GM12878 (cell line): Measurements from ENCODE around the gene SOX2. TPM values are rescaled to one million over a fixed set of nuclear protein-coding genes. Genes with fewer than 3 reads are reported as not detected.

Experiments
- ATAC-seq: fragments of 200-7000 bp; cut with Tn5 transposase; 3 replicates; pipeline ENCODE4 v1.9.1; 2020; ENCODE audit warnings: mild to moderate bottlenecking, moderate library complexity
- BruUV-seq: library from RNA; stranded (reverse); fragments of 400-500 nt; replicated peaks from 2 replicates; lab custom pipeline; 2021; lab: Mats Ljungman, UMichigan
- CTCF ChIA-PET: fragments of 300-600 bp; sonication (Branson Sonifier 250); formaldehyde crosslinking; extraction: SDS; loops from one replicate; lab custom pipeline; 2021; ENCODE audit warnings: inconsistent platforms; lab: Yijun Ruan, JAX
- POLR2A ChIA-PET: fragments of 350-600 bp; formaldehyde crosslinking; extraction: SDS; loops from one replicate; lab custom pipeline; 2021; ENCODE audit warnings: inconsistent platforms; lab: Charles Lee
- RAD21 ChIA-PET: fragments of 300-600 bp; sonication (Branson Sonifier 250); formaldehyde crosslinking; loops from one replicate; lab custom pipeline; 2023; ENCODE audit warnings: antibody characterized with exemption; ENCODE audit not compliant: unreplicated experiment; lab: Charles Lee
- SMC1A ChIA-PET: fragments of 300-600 bp; sonication (Branson Sonifier 250); formaldehyde crosslinking; loops from one replicate; lab custom pipeline; 2023; ENCODE audit not compliant: unreplicated experiment, uncharacterized antibody; lab: Charles Lee
- DNase-seq: peaks from one replicate; pipeline ENCODE4 v3.0.0-alpha.2; 2011; ENCODE audit warnings: low read depth, low spot score
- FAIRE-seq: peaks from 3 replicates; lab custom pipeline; 2011; peaks lifted over from hg19 to GRCh38; lab: Jason Lieb, UNC
- H2AFZ ChIP-seq: 2 replicates; pipeline ENCODE4 v1.6.0; 2011; ENCODE audit warnings: low read depth, low read length, control low read depth; ENCODE audit not compliant: control insufficient read depth
- H3K27ac ChIP-seq: 2 replicates; pipeline ENCODE4 v1.5.1; 2011; ENCODE audit warnings: control low read depth; ENCODE audit not compliant: control insufficient read depth, insufficient read depth
- H3K27me3 ChIP-seq, 2 experiments: replicated peaks in 1 of 2; 2 replicates each; pipeline versions ENCODE4 v1.6.0 to v1.6.1; 2011; ENCODE audit warnings: low read length in 1 of 2; ENCODE audit not compliant: control insufficient read depth in 2 of 2, insufficient read depth in 2 of 2
- H3K36me3 ChIP-seq, 2 experiments: 2 replicates each; pipeline ENCODE4 v1.5.1; 2011; ENCODE audit warnings: low read length in 1 of 2; ENCODE audit not compliant: control insufficient read depth in 2 of 2, insufficient read depth in 2 of 2
- H3K4me1 ChIP-seq: 2 replicates; pipeline ENCODE4 v1.6.1; 2011; ENCODE audit warnings: mild to moderate bottlenecking, low read length, moderate library complexity, mixed read lengths; ENCODE audit not compliant: control insufficient read depth, insufficient read depth
- H3K4me2 ChIP-seq: 2 replicates; pipeline ENCODE4 v1.6.0; 2011; ENCODE audit warnings: control low read depth; ENCODE audit not compliant: control insufficient read depth, insufficient read depth
- H3K4me3 ChIP-seq: fragments of 200-600 bp; sonication (generic); 2 replicates; pipeline ENCODE4 v1.5.1; 2016
- H3K79me2 ChIP-seq: 2 replicates; pipeline ENCODE4 v1.6.0; 2011; ENCODE audit warnings: low read length; ENCODE audit not compliant: control insufficient read depth, insufficient read depth
- H3K9ac ChIP-seq: 2 replicates; pipeline ENCODE4 v1.8.0; 2011; ENCODE audit warnings: low read length, control low read depth, mixed read lengths; ENCODE audit not compliant: control insufficient read depth, insufficient read depth
- H3K9me3 ChIP-seq: replicated peaks from 3 replicates; pipeline ENCODE4 v1.5.1; 2011; ENCODE audit warnings: mild to moderate bottlenecking, low read length; ENCODE audit not compliant: control insufficient read depth, insufficient read depth
- H4K20me1 ChIP-seq: 2 replicates; pipeline ENCODE4 v1.6.0; 2011; ENCODE audit not compliant: control insufficient read depth, insufficient read depth
- KLF5 ChIP-seq: fragments of 450-650 bp; IDR thresholded peaks from 2 replicates; pipeline ENCODE4 v1.6.1; 2014; ENCODE audit warnings: mild to moderate bottlenecking; ENCODE audit not compliant: partially characterized antibody
- NRF1 ChIP-seq: conservative IDR thresholded peaks from 2 replicates; pipeline ENCODE4 v1.6.1; 2011; ENCODE audit warnings: mild to moderate bottlenecking, low read depth, low read length, improper control_type of control experiment
- SREBF2 ChIP-seq: IDR thresholded peaks from 2 replicates; pipeline ENCODE4 v1.6.1; 2012; ENCODE audit warnings: mild to moderate bottlenecking, low read length
- ZNF24 ChIP-seq: fragments of 450-650 bp; IDR thresholded peaks from 2 replicates; pipeline ENCODE4 v1.6.1; 2017; ENCODE audit warnings: antibody characterized with exemption, mild to moderate bottlenecking
- ZNF384 ChIP-seq: IDR thresholded peaks from 2 replicates; pipeline ENCODE4 v1.6.1; 2012; ENCODE audit warnings: low read depth, mild to moderate bottlenecking, low read length, improper control_type of control experiment, borderline replicate concordance
- ZZZ3 ChIP-seq: IDR thresholded peaks from 2 replicates; pipeline ENCODE4 v1.6.1; 2011; ENCODE audit warnings: low read depth; ENCODE audit not compliant: control insufficient read depth, insufficient read length
- WGBS: methylation state at CpG from one replicate; pipeline ENCODE4 v1.1.6; 2016; ENCODE audit warnings: low lambda C conversion rate; ENCODE audit not compliant: insufficient replicate concordance, insufficient coverage; ENCODE audit errors: missing lambda C conversion rate; 5-methylcytosine and 5-hydroxymethylcytosine counted together
- in situ Hi-C: fragments of 300-500 bp; cut with MboI; formaldehyde crosslinking; loops from 9 replicates; pipeline ENCODE4 v1.14.3; 2018; ENCODE audit warnings: mixed read lengths
- intact Hi-C: fragments of 100-400 bp; cut with micrococcal nuclease; formaldehyde crosslinking; loops from one replicate; pipeline ENCODE4 v1.14.2; 2022; ENCODE audit not compliant: unreplicated experiment
- polyA plus RNA-seq, 11 experiments: library from polyadenylated mRNA; depleted of rRNA in 4 of 11; unstranded in 6 of 11; stranded (reverse) in 5 of 11; fragments of >200 nt; fragmentation: Nextera tagmentation in 4 of 11; fragmentation: Illumina TruSeq in 1 of 11; extraction: Ambion mirVana in 4 of 11; extraction: Trizol in 1 of 11; gene quantifications; 1 replicate in 1 of 11; 2 replicates in 10 of 11; pipeline versions ENCODE4 v1.2.1 to v1.2.3, GENCODE V29; 2011 to 2016; ENCODE audit warnings: inconsistent platforms in 2 of 11, missing spikeins in 2 of 11, low read depth in 1 of 11
- total RNA-seq, 4 experiments: library from RNA; depleted of rRNA in 3 of 4; stranded (reverse); fragments of >200 nt in 3 of 4; fragmentation: Illumina TruSeq in 1 of 4; extraction: Trizol in 1 of 4; gene quantifications; 2 replicates each; pipeline versions ENCODE4 v1.2.1 to v1.2.3, GENCODE V29; 2013 to 2021
- TF ChIP-seq, protein P1 (sequence below): fragments of 450-650 bp; IDR thresholded peaks from 2 replicates; pipeline ENCODE4 v1.6.1; 2017; ENCODE audit warnings: mild to moderate bottlenecking, low read depth, inconsistent platforms; ENCODE audit not compliant: poor library complexity, severe bottlenecking
- TF ChIP-seq, protein P2 (sequence below): fragments of 450-650 bp; formaldehyde crosslinking; IDR thresholded peaks from 2 replicates; pipeline ENCODE4 v1.4.0; 2020; ENCODE audit warnings: mild to moderate bottlenecking, moderate library complexity
- TF ChIP-seq, protein P3 (sequence below): fragments of 450-650 bp; IDR thresholded peaks from 2 replicates; pipeline ENCODE4 v1.6.1; 2017; ENCODE audit warnings: mild to moderate bottlenecking, moderate library complexity
- TF ChIP-seq, protein P4 (sequence below): fragments of 450-650 bp; formaldehyde crosslinking; IDR thresholded peaks from 2 replicates; pipeline ENCODE4 v1.5.0; 2022; ENCODE audit warnings: mild to moderate bottlenecking, missing genetic modification characterization

The SOX2 gene
- total and polyA plus RNA-seq, 10 of the 15 experiments (the other 5 are each of a cell fraction or from before 2014, with no cell fraction given), result 0.06 to 0.10 (median 0.07) TPM; not detected in 6

DNA sequence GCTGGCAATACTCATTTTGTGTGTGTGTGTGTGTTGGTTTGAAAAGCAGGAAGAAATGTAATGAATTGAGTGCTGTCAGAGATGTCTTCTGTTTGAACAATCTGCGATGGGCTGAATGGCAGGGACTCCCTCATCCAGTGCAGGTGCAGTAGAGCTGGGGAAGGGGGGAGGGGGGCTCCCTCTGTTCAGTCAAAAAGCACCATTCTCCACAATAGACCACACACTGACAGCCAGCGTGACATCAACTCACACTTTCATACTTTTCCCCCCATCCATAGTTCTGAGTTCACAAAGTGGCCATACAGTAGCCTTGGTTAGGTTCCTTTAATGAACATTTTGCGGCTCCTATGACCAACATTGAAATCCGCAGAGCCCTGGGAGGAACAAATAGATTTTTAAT, 10.4 kb downstream of the SOX2 start:
- no peak overlapping the region for H3K4me3 ChIP-seq
- FAIRE-seq (no peak), DNase-seq (no peak), ATAC-seq (no peak)
- in situ Hi-C loops (no loop called here), intact Hi-C loops (no loop called here)
- 0% methylated on average over 4 of the region's 4 CpGs for WGBS
- no TSS peak for BruUV-seq
- ChIA-PET CTCF (interaction anchor here (1.4 kb wide), 1 partner anchor 20 kb away, joined by 5 read pairs; no protein-coding TSS in a partner anchor), SMC1A (interaction anchor here (0.6 kb wide), 1 partner anchor 211 kb away, joined by 4 read pairs; no protein-coding TSS in a partner anchor), POLR2A (interaction anchor here (0.6 kb wide), 1 partner anchor 26 kb away, joined by 3 read pairs; no protein-coding TSS in a partner anchor), RAD21 (no interaction called here)
- no peaks in the 10 kb centered on the region; the same call in 2 of the 3 replicates for H3K9me3 ChIP-seq
- H2AFZ ChIP-seq, result no peak overlapping the region
- no peak overlapping the region for H3K9ac ChIP-seq
- no peaks in the 10 kb centered on the region; the same call in 1 of the 2 replicates for H4K20me1 ChIP-seq
- no peak overlapping the region for H3K27ac ChIP-seq
- no peaks in the 10 kb centered on the region for H3K4me1 ChIP-seq
- no peaks in the 10 kb centered on the region for H3K79me2 ChIP-seq
- no peak overlapping the region for H3K4me2 ChIP-seq
- no peaks in the 10 kb centered on the region for H3K36me3 ChIP-seq
- peaks cover 9 to 32% of the 10 kb centered on the region in 2 experiments for H3K27me3 ChIP-seq
- TF ChIP-seq, protein P1, sequence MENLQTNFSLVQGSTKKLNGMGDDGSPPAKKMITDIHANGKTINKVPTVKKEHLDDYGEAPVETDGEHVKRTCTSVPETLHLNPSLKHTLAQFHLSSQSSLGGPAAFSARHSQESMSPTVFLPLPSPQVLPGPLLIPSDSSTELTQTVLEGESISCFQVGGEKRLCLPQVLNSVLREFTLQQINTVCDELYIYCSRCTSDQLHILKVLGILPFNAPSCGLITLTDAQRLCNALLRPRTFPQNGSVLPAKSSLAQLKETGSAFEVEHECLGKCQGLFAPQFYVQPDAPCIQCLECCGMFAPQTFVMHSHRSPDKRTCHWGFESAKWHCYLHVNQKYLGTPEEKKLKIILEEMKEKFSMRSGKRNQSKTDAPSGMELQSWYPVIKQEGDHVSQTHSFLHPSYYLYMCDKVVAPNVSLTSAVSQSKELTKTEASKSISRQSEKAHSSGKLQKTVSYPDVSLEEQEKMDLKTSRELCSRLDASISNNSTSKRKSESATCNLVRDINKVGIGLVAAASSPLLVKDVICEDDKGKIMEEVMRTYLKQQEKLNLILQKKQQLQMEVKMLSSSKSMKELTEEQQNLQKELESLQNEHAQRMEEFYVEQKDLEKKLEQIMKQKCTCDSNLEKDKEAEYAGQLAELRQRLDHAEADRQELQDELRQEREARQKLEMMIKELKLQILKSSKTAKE, result no peak
- TF ChIP-seq KLF5 (no peak), SREBF2 (no peak), ZZZ3 (no peak), ZNF24 (no peak), ZNF384 (no peak), NRF1 (no peak)
- TF ChIP-seq, protein P2, sequence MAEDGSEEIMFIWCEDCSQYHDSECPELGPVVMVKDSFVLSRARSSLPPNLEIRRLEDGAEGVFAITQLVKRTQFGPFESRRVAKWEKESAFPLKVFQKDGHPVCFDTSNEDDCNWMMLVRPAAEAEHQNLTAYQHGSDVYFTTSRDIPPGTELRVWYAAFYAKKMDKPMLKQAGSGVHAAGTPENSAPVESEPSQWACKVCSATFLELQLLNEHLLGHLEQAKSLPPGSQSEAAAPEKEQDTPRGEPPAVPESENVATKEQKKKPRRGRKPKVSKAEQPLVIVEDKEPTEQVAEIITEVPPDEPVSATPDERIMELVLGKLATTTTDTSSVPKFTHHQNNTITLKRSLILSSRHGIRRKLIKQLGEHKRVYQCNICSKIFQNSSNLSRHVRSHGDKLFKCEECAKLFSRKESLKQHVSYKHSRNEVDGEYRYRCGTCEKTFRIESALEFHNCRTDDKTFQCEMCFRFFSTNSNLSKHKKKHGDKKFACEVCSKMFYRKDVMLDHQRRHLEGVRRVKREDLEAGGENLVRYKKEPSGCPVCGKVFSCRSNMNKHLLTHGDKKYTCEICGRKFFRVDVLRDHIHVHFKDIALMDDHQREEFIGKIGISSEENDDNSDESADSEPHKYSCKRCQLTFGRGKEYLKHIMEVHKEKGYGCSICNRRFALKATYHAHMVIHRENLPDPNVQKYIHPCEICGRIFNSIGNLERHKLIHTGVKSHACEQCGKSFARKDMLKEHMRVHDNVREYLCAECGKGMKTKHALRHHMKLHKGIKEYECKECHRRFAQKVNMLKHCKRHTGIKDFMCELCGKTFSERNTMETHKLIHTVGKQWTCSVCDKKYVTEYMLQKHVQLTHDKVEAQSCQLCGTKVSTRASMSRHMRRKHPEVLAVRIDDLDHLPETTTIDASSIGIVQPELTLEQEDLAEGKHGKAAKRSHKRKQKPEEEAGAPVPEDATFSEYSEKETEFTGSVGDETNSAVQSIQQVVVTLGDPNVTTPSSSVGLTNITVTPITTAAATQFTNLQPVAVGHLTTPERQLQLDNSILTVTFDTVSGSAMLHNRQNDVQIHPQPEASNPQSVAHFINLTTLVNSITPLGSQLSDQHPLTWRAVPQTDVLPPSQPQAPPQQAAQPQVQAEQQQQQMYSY, result no peak
- TF ChIP-seq, protein P3, sequence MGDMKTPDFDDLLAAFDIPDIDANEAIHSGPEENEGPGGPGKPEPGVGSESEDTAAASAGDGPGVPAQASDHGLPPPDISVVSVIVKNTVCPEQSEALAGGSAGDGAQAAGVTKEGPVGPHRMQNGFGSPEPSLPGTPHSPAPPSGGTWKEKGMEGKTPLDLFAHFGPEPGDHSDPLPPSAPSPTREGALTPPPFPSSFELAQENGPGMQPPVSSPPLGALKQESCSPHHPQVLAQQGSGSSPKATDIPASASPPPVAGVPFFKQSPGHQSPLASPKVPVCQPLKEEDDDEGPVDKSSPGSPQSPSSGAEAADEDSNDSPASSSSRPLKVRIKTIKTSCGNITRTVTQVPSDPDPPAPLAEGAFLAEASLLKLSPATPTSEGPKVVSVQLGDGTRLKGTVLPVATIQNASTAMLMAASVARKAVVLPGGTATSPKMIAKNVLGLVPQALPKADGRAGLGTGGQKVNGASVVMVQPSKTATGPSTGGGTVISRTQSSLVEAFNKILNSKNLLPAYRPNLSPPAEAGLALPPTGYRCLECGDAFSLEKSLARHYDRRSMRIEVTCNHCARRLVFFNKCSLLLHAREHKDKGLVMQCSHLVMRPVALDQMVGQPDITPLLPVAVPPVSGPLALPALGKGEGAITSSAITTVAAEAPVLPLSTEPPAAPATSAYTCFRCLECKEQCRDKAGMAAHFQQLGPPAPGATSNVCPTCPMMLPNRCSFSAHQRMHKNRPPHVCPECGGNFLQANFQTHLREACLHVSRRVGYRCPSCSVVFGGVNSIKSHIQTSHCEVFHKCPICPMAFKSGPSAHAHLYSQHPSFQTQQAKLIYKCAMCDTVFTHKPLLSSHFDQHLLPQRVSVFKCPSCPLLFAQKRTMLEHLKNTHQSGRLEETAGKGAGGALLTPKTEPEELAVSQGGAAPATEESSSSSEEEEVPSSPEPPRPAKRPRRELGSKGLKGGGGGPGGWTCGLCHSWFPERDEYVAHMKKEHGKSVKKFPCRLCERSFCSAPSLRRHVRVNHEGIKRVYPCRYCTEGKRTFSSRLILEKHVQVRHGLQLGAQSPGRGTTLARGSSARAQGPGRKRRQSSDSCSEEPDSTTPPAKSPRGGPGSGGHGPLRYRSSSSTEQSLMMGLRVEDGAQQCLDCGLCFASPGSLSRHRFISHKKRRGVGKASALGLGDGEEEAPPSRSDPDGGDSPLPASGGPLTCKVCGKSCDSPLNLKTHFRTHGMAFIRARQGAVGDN, result no peak
- TF ChIP-seq, protein P4, sequence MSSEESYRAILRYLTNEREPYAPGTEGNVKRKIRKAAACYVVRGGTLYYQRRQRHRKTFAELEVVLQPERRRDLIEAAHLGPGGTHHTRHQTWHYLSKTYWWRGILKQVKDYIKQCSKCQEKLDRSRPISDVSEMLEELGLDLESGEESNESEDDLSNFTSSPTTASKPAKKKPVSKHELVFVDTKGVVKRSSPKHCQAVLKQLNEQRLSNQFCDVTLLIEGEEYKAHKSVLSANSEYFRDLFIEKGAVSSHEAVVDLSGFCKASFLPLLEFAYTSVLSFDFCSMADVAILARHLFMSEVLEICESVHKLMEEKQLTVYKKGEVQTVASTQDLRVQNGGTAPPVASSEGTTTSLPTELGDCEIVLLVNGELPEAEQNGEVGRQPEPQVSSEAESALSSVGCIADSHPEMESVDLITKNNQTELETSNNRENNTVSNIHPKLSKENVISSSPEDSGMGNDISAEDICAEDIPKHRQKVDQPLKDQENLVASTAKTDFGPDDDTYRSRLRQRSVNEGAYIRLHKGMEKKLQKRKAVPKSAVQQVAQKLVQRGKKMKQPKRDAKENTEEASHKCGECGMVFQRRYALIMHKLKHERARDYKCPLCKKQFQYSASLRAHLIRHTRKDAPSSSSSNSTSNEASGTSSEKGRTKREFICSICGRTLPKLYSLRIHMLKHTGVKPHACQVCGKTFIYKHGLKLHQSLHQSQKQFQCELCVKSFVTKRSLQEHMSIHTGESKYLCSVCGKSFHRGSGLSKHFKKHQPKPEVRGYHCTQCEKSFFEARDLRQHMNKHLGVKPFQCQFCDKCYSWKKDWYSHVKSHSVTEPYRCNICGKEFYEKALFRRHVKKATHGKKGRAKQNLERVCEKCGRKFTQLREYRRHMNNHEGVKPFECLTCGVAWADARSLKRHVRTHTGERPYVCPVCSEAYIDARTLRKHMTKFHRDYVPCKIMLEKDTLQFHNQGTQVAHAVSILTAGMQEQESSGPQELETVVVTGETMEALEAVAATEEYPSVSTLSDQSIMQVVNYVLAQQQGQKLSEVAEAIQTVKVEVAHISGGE (CRISPR knock-in tag), result no peak
